GM18519 (cell line): Measurements from ENCODE around the gene SPATA31D1.
"Not testable (repeated sequence)": the region's sequence is repeated elsewhere in the genome, so short reads cannot be mapped to it uniquely, and the experiment has no call there.

Source experiments
- ATAC-seq: cut with Tn5 transposase; IDR thresholded peaks from one replicate; pipeline ENCODE4 v1.9.1; 2021; ENCODE audit warnings: mild to moderate bottlenecking, moderate library complexity; ENCODE audit not compliant: unreplicated experiment, low FRiP score

Gene SPATA31D1

GRCh38 chr9:81988472-81988871 is at the start of gene SPATA31D1:
Gene SPATA31D1, plus strand, starts transcription at chr9:81988772. Its CDS starts 47 bp downstream, at chr9:81988819.
- ATAC-seq: not testable (repeated sequence)

GRCh38 chr9:81943393-81943792 is 45.2 kb upstream of the SPATA31D1 start, which contains the start of gene SPATA31D3:
Gene SPATA31D3, plus strand, starts transcription at chr9:81943500. Its CDS starts 86 bp downstream, at chr9:81943586.
- ATAC-seq: not testable (repeated sequence)

- ATAC-seq: not testable (repeated sequence)
These were observed 39.9 kb upstream of the SPATA31D1 start for GRCh38 chr9:81948650-81949049.

- ATAC-seq: no peak
These were observed 35.5 kb upstream of the SPATA31D1 start for GRCh38 chr9:81953096-81953495.

GRCh38 chr9:81955625-81956024 is 32.9 kb upstream of the SPATA31D1 start:
- ATAC-seq: no peak

GRCh38 chr9:81964218-81965171 is 24.1 kb upstream of the SPATA31D1 start:
- ATAC-seq: no peak

GRCh38 chr9:81968026-81968425 is 20.5 kb upstream of the SPATA31D1 start:
- ATAC-seq: no peak

- ATAC-seq: no peak
These were observed 18.6 kb upstream of the SPATA31D1 start for GRCh38 chr9:81969971-81970370.

GRCh38 chr9:81971727-81972126 is 16.8 kb upstream of the SPATA31D1 start:
- no peak for ATAC-seq

- no peak for ATAC-seq
These were observed 13.8 kb upstream of the SPATA31D1 start for GRCh38 chr9:81974764-81975163.

GRCh38 chr9:81976351-81976750 is 12.2 kb upstream of the SPATA31D1 start:
- no peak for ATAC-seq

- no peak for ATAC-seq
These were observed 9.4 kb upstream of the SPATA31D1 start for GRCh38 chr9:81979196-81979595.

GRCh38 chr9:81980568-81980967 is 8.0 kb upstream of the SPATA31D1 start:
- no peak for ATAC-seq

- ATAC-seq: no peak
These were observed 6.7 kb upstream of the SPATA31D1 start for GRCh38 chr9:81981883-81982282.

- no peak for ATAC-seq
These were observed 3.6 kb upstream of the SPATA31D1 start for GRCh38 chr9:81984928-81985327.

GRCh38 chr9:81986051-81986450 is 2.5 kb upstream of the SPATA31D1 start:
- no peak for ATAC-seq

- no peak for ATAC-seq
These were observed 1.1 kb downstream of the SPATA31D1 start for GRCh38 chr9:81989700-81990099.

- no peak for ATAC-seq
These were observed 5.1 kb downstream of the SPATA31D1 start for GRCh38 chr9:81993656-81994055.

- no peak for ATAC-seq
These were observed 11.2 kb downstream of the SPATA31D1 start for GRCh38 chr9:81999806-82000205.

GRCh38 chr9:82010711-82011110 is 22.1 kb downstream of the SPATA31D1 start:
- ATAC-seq: no peak

- ATAC-seq: no peak
These were observed 22.6 kb downstream of the SPATA31D1 start for GRCh38 chr9:82011133-82011532.

GRCh38 chr9:82012276-82012675 is 23.7 kb downstream of the SPATA31D1 start:
- ATAC-seq: no peak
